WTC11 (cell line): ENCODE measurements around the gene PDE4B. TPM values are rescaled to one million over a fixed set of nuclear protein-coding genes. Genes with fewer than 3 reads are reported as not detected.

Source experiments
- ATAC-seq: fragments of 200-7000 bp; cut with Tn5 transposase; 2 replicates; pipeline ENCODE4 v1.10.0; 2021; ENCODE audit warnings: mild to moderate bottlenecking, moderate library complexity
- CTCF ChIA-PET: fragments of 300-600 bp; sonication (Branson Sonifier 250); formaldehyde crosslinking; loops from one replicate; lab custom pipeline; 2021; ENCODE audit warnings: antibody characterized with exemption; lab: Charles Lee
- POLR2A ChIA-PET: fragments of 350-600 bp; sonication (Branson Sonifier 250); formaldehyde crosslinking; loops from one replicate; lab custom pipeline; 2021; ENCODE audit warnings: antibody characterized with exemption; lab: Charles Lee
- DNase-seq: peaks from one replicate; pipeline ENCODE4 v3.0.0; 2021; ENCODE audit warnings: low spot score
- H3K27ac Mint-ChIP-seq: 2 replicates; pipeline ENCODE4 v1.8.0; 2021; ENCODE audit warnings: mixed read lengths
- H3K27me3 Mint-ChIP-seq: 2 replicates; pipeline ENCODE4 v1.8.0; 2021; ENCODE audit warnings: low read depth, mild to moderate bottlenecking, moderate library complexity, mixed read lengths
- H3K36me3 Mint-ChIP-seq: 2 replicates; pipeline ENCODE4 v1.8.0; 2021; ENCODE audit warnings: mixed read lengths
- H3K4me1 Mint-ChIP-seq: 2 replicates; pipeline ENCODE4 v1.8.0; 2022; ENCODE audit warnings: mixed read lengths
- H3K4me3 Mint-ChIP-seq: 2 replicates; pipeline ENCODE4 v1.8.0; 2021; ENCODE audit warnings: mild to moderate bottlenecking, moderate library complexity, mixed read lengths
- H3K9me3 Mint-ChIP-seq: 2 replicates; pipeline ENCODE4 v1.8.0; 2021; ENCODE audit warnings: mixed read lengths
- ARID4B ChIP-seq: sonication (generic); formaldehyde crosslinking; IDR thresholded peaks from 2 replicates; pipeline ENCODE4 v1.8.0; 2023; ENCODE audit warnings: missing genetic modification reagents, mild to moderate bottlenecking, borderline replicate concordance
- CBFB ChIP-seq: sonication (generic); formaldehyde crosslinking; IDR thresholded peaks from 2 replicates; pipeline ENCODE4 v1.8.1; 2022; ENCODE audit warnings: mild to moderate bottlenecking, low read depth, missing genetic modification reagents
- CREB1 ChIP-seq: sonication (generic); formaldehyde crosslinking; IDR thresholded peaks from 2 replicates; pipeline ENCODE4 v1.8.0; 2023; ENCODE audit warnings: mild to moderate bottlenecking, missing genetic modification reagents
- ERG ChIP-seq: fragments of 250-450 bp; sonication (Bioruptor Pico); IDR thresholded peaks from 2 replicates; pipeline ENCODE4 v1.8.0; 2021; ENCODE audit warnings: mild to moderate bottlenecking
- ETV6 ChIP-seq: sonication (generic); formaldehyde crosslinking; IDR thresholded peaks from 2 replicates; pipeline ENCODE4 v1.8.1; 2022; ENCODE audit warnings: mild to moderate bottlenecking, missing genetic modification reagents
- FOXP1 ChIP-seq: sonication (generic); formaldehyde crosslinking; IDR thresholded peaks from 2 replicates; pipeline ENCODE4 v1.8.0; 2022; ENCODE audit warnings: missing genetic modification reagents, mild to moderate bottlenecking, moderate library complexity, borderline replicate concordance
- JAZF1 ChIP-seq: fragments of 250-450 bp; sonication (Bioruptor Pico); IDR thresholded peaks from 2 replicates; pipeline ENCODE4 v1.9.0; 2021; ENCODE audit warnings: moderate library complexity, mild to moderate bottlenecking, inconsistent platforms
- MXD4 ChIP-seq: fragments of 250-450 bp; sonication (Bioruptor Pico); IDR thresholded peaks from 2 replicates; pipeline ENCODE4 v1.8.0; 2021; ENCODE audit warnings: mild to moderate bottlenecking, moderate library complexity, borderline replicate concordance
- NFATC4 ChIP-seq: fragments of 250-450 bp; sonication (Bioruptor Pico); IDR thresholded peaks from 2 replicates; pipeline ENCODE4 v1.9.0; 2021; ENCODE audit warnings: mild to moderate bottlenecking
- NFYB ChIP-seq: sonication (generic); formaldehyde crosslinking; conservative IDR thresholded peaks from 2 replicates; pipeline ENCODE4 v1.8.0; 2022; ENCODE audit warnings: low read depth, missing genetic modification reagents
- NR2C2 ChIP-seq: sonication (generic); formaldehyde crosslinking; IDR thresholded peaks from 2 replicates; pipeline ENCODE4 v1.8.0; 2022; ENCODE audit warnings: mild to moderate bottlenecking, missing genetic modification reagents
- PRDM15 ChIP-seq: sonication (generic); formaldehyde crosslinking; IDR thresholded peaks from 2 replicates; pipeline ENCODE4 v1.8.0; 2022; ENCODE audit warnings: missing genetic modification reagents
- RORB ChIP-seq: fragments of 250-450 bp; sonication (Bioruptor Pico); IDR thresholded peaks from 2 replicates; pipeline ENCODE4 v1.9.0; 2021; ENCODE audit warnings: mild to moderate bottlenecking
- SOX15 ChIP-seq: fragments of 250-450 bp; sonication (Bioruptor Pico); IDR thresholded peaks from 2 replicates; pipeline ENCODE4 v1.9.0; 2021; ENCODE audit warnings: mild to moderate bottlenecking
- STAT6 ChIP-seq: sonication (generic); formaldehyde crosslinking; conservative IDR thresholded peaks from 2 replicates; pipeline ENCODE4 v1.8.1; 2023; ENCODE audit warnings: mild to moderate bottlenecking, low read depth, missing genetic modification reagents, moderate library complexity
- TCF7 ChIP-seq: sonication (generic); formaldehyde crosslinking; IDR thresholded peaks from 2 replicates; pipeline ENCODE4 v1.8.0; 2022; ENCODE audit warnings: mild to moderate bottlenecking, low read depth, missing genetic modification reagents, moderate library complexity
- TEAD4 ChIP-seq: sonication (generic); formaldehyde crosslinking; IDR thresholded peaks from 2 replicates; pipeline ENCODE4 v1.8.0; 2022; ENCODE audit warnings: mild to moderate bottlenecking, missing genetic modification reagents
- TP53 ChIP-seq: sonication (generic); formaldehyde crosslinking; IDR thresholded peaks from 2 replicates; pipeline ENCODE4 v1.8.1; 2023; ENCODE audit warnings: mild to moderate bottlenecking, missing genetic modification reagents
- ZBTB43 ChIP-seq: sonication (generic); formaldehyde crosslinking; IDR thresholded peaks from 2 replicates; pipeline ENCODE4 v1.8.1; 2023; ENCODE audit warnings: mild to moderate bottlenecking, missing genetic modification reagents
- ZNF425 ChIP-seq: fragments of 250-450 bp; sonication (Bioruptor Pico); conservative IDR thresholded peaks from 2 replicates; pipeline ENCODE4 v1.9.0; 2021; ENCODE audit warnings: mild to moderate bottlenecking
- total RNA-seq: library from RNA; stranded (reverse); gene quantifications from 3 replicates; pipeline ENCODE4 v1.2.3, GENCODE V29; 2021

The PDE4B gene
- total RNA-seq, 1 experiment from 2014 or later: 8.0 TPM

GRCh38 chr1:65769636-65770035 is 23.1 kb upstream of the PDE4B start (continued):
- TF ChIP-seq ZBTB43 (CRISPR knock-in tag) (no peak), SOX15 (no peak), JAZF1 (no peak), ZNF425 (CRISPR knock-in tag) (no peak), NFATC4 (CRISPR knock-in tag) (no peak), PRDM15 (CRISPR knock-in tag) (no peak), TEAD4 (CRISPR knock-in tag) (no peak), RORB (CRISPR knock-in tag) (no peak), ARID4B (no peak), ERG (CRISPR knock-in tag) (no peak), NR2C2 (CRISPR knock-in tag) (no peak), TCF7 (CRISPR knock-in tag) (no peak), TP53 (CRISPR knock-in tag) (no peak), NFYB (no peak), CBFB (CRISPR knock-in tag) (no peak), CREB1 (CRISPR knock-in tag) (no peak)

- ATAC-seq: no peak
- DNase-seq: no peak
- Mint-ChIP-seq H3K4me1 (no peaks in the 10 kb centered on the region), H3K27me3 (no peaks in the 10 kb centered on the region), H3K27ac (no peak overlapping the region), H3K4me3 (no peak overlapping the region), H3K9me3 (peaks cover 11% of the 10 kb centered on the region), H3K36me3 (no peaks in the 10 kb centered on the region)
- CTCF ChIA-PET: no interaction called here
- POLR2A ChIA-PET: no interaction called here
- no peak for TF ChIP-seq MXD4 (CRISPR knock-in tag)
- TF ChIP-seq STAT6: no peak
- no peak for TF ChIP-seq ETV6
- TF ChIP-seq SOX15: no peak
- TF ChIP-seq FOXP1: no peak
Observed at GRCh38 chr1:65772607-65773006, 20.1 kb upstream of the PDE4B start.
